ENCODE results near the gene TFG. TPM values are rescaled to one million over a fixed set of nuclear protein-coding genes. Genes with fewer than 3 reads are reported as not detected.

The TFG gene
- total and polyA plus RNA-seq, 2 experiments from 2014 or later = 87.6 to 88.5 TPM

GRCh38 chr3:100744671-100745070, 35.4 kb downstream of the TFG start (continued):
- no peak for TF ChIP-seq ZNF462 (CRISPR knock-in tag; IDR thresholded peaks at IDR 0.05)
- no peak for TF ChIP-seq ZNF331 (CRISPR knock-in tag; IDR thresholded peaks at IDR 0.05; ENCODE audit: low read depth)
- no peak for TF ChIP-seq STAT1 (IDR thresholded peaks at IDR 0.05; ENCODE audit: unreplicated experiment)
- TF ChIP-seq EZH2 (IDR thresholded peaks at IDR 0.05; ENCODE audit: low read depth, unreplicated experiment) = no peak
- TF ChIP-seq POLR2AphosphoS5 (IDR thresholded peaks at IDR 0.05; ENCODE audit: low read depth) = no peak

- Mint-ChIP-seq H3K36me3 (ENCODE audit: low read depth) (peaks cover 46% of the 10 kb centered on the region; the same call in 2 of the 3 replicates), H3K9me3 (no peaks in the 10 kb centered on the region), H3K27ac (no peak overlapping the region), H3K4me1 (peaks cover 12% of the 10 kb centered on the region), H3K27me3 (ENCODE audit: insufficient read depth, low read depth, poor library complexity) (no peaks in the 10 kb centered on the region), H3K4me3 (no peak overlapping the region)
- H3K79me2 ChIP-seq (replicated peaks; ENCODE audit: insufficient read depth) = peaks cover 4% of the 10 kb centered on the region; the same call in 1 of the 2 replicates
- H3K9me2 ChIP-seq (ENCODE audit: insufficient read depth) = no peaks in the 10 kb centered on the region
- H3K4me3 ChIP-seq = no peak overlapping the region
- H3K4me2 ChIP-seq = no peak overlapping the region
- H3K27me3 ChIP-seq (ENCODE audit: insufficient read depth) = no peaks in the 10 kb centered on the region
- no peaks in the 10 kb centered on the region for H3F3A ChIP-seq (replicated peaks; ENCODE audit: low read depth)
- ATAC-seq (no peak), DNase-seq (ENCODE audit: low spot score) (no peak)
- H3K36me3 ChIP-seq (ENCODE audit: insufficient read depth) = peaks cover 28% of the 10 kb centered on the region; the same call in 1 of the 2 replicates
- H2AFZ ChIP-seq = no peak overlapping the region
- peaks cover 17% of the 10 kb centered on the region for H3K4me1 ChIP-seq (ENCODE audit: insufficient read depth)
- H4K20me1 ChIP-seq (replicated peaks; ENCODE audit: insufficient read depth) = no peaks in the 10 kb centered on the region; the same call in 1 of the 2 replicates
- no peak for TF ChIP-seq STAT1 (IDR thresholded peaks at IDR 0.05; ENCODE audit: unreplicated experiment)
- no peak for TF ChIP-seq ZNF331 (CRISPR knock-in tag; IDR thresholded peaks at IDR 0.05; ENCODE audit: low read depth)
- no peak overlapping the region for H3K27ac ChIP-seq (ENCODE audit: low read depth)
Measured at GRCh38 chr3:100745617-100746016, 36.3 kb downstream of the TFG start.
